Lung (tissue), 12 donors: ENCODE measurements around the gene MAP4K3. TPM values are rescaled to one million over a fixed set of nuclear protein-coding genes. Genes with fewer than 3 reads are reported as not detected.

ENCODE experiments used
- ATAC-seq: fragments of 200-7000 bp; cut with Tn5 transposase; one replicate; pipeline ENCODE4 v1.9.1; 2020; ENCODE audit warnings: moderate number of reproducible peaks; ENCODE audit not compliant: insufficient read depth, low FRiP score
- DNase-seq, 3 donors: peaks; one replicate each; pipeline ENCODE4 v3.0.0-alpha.2; 2013 to 2017
- H3K27ac ChIP-seq, 2 donors: one replicate each; pipeline ENCODE4 v1.5.1; 2013; ENCODE audit warnings: mild to moderate bottlenecking in 2 of 2, moderate library complexity in 2 of 2, control low read depth in 1 of 2, inconsistent platforms in 1 of 2, low read depth in 1 of 2, low read length in 1 of 2
- H3K27me3 ChIP-seq, 3 donors: one replicate each; pipeline ENCODE4 v1.5.1; 2013; ENCODE audit warnings: low read length in 2 of 3; ENCODE audit not compliant: control insufficient read depth in 3 of 3, insufficient read depth in 3 of 3
- H3K36me3 ChIP-seq, 4 donors: one replicate each; pipeline ENCODE4 v1.5.1; 2013; ENCODE audit warnings: low read length in 4 of 4, mild to moderate bottlenecking in 1 of 4, moderate library complexity in 1 of 4; ENCODE audit not compliant: control insufficient read depth in 4 of 4, insufficient read depth in 4 of 4
- H3K4me1 ChIP-seq, 5 donors: one replicate each; pipeline ENCODE4 v1.5.1; 2013; ENCODE audit warnings: low read length in 5 of 5, mild to moderate bottlenecking in 2 of 5, moderate library complexity in 1 of 5; ENCODE audit not compliant: control insufficient read depth in 5 of 5, insufficient read depth in 5 of 5
- H3K4me3 ChIP-seq: one replicate; pipeline ENCODE4 v1.5.1; 2013; ENCODE audit warnings: mild to moderate bottlenecking, control low read depth, moderate library complexity
- H3K9ac ChIP-seq, 2 donors: one replicate each; pipeline ENCODE4 v1.5.1; 2013; ENCODE audit warnings: low read length in 2 of 2, control low read depth in 1 of 2; ENCODE audit not compliant: insufficient read depth in 1 of 2
- H3K9me3 ChIP-seq, 4 donors: one replicate each; pipeline ENCODE4 v1.5.1; 2013; ENCODE audit warnings: low read length in 3 of 4, mild to moderate bottlenecking in 1 of 4, moderate library complexity in 1 of 4; ENCODE audit not compliant: control insufficient read depth in 4 of 4, insufficient read depth in 3 of 4
- CTCF ChIP-seq: IDR thresholded peaks from 2 replicates; pipeline ENCODE4 v1.5.1; 2012; ENCODE audit warnings: mild to moderate bottlenecking; ENCODE audit errors: control extremely low read depth, extremely low read depth
- WGBS, 2 donors: extraction: QIAGEN DNeasy Blood & Tissue Kit; methylation state at CpG; one replicate each; pipeline ENCODE4 v1.1.7; 2013; 5-methylcytosine and 5-hydroxymethylcytosine counted together
- polyA plus RNA-seq, 2 donors: library from polyadenylated mRNA; stranded (reverse); fragments of 200-250 nt; gene quantifications; one replicate each; pipeline ENCODE4 v1.2.1, GENCODE V29; 2013
- total RNA-seq, 2 donors: library from RNA; depleted of rRNA in 1 of 2; stranded (reverse); fragments of >200 nt in 1 of 2; gene quantifications; one replicate each; pipeline ENCODE4 v1.2.1, GENCODE V29; 2014 to 2021
- donor health status: control.
- donor health status: control.
- donor health status: Bipolar disorder and iron deficiency.
- donor health status: healthy.
- donor health status: DM: yes; HTN: yes; CAD: no.

MAP4K3 gene
- total and polyA plus RNA-seq, 4 donors, result 9.9 to 97.9 (median 27.1) TPM

GRCh38 chr2:39380525-39381150, 56.4 kb downstream of the MAP4K3 start:
- WGBS, 2 donors, result 42 to 65% methylated on average over 2 of the region's 2 CpGs

GRCh38 chr2:39379643-39380524, 57.2 kb downstream of the MAP4K3 start:
- peaks cover 0 to 25% (median 2%) of the 10 kb centered on the region in 5 donors for H3K4me1 ChIP-seq
- H3K27me3 ChIP-seq, result no peaks in the 10 kb centered on the region
- H3K27ac ChIP-seq, result peak overlapping the region in 1 of 2 donors; percentile 77
- H3K4me3 ChIP-seq, result no peak overlapping the region
- no peaks in the 10 kb centered on the region for H3K9me3 ChIP-seq
- peaks cover 1 to 11% (median 4%) of the 10 kb centered on the region in 4 donors for H3K36me3 ChIP-seq
- DNase-seq (peak in 2 of 3 donors; percentile 83 to 86), ATAC-seq (peak; percentile 82)
- peak; percentile 29 for TF ChIP-seq CTCF
- H3K9ac ChIP-seq, result no peak overlapping the region

More at GRCh38 chr2:39380525-39381150, 56.4 kb downstream of the MAP4K3 start:
- peak overlapping the region in 1 of 2 donors; percentile 70 for H3K27ac ChIP-seq
- TF ChIP-seq CTCF, result no peak
- H3K4me3 ChIP-seq, result no peak overlapping the region
- DNase-seq (peak in 1 of 3 donors; percentile 26), ATAC-seq (no peak)
- no peaks in the 10 kb centered on the region for H3K27me3 ChIP-seq
- H3K9ac ChIP-seq, result no peak overlapping the region
- H3K36me3 ChIP-seq, result peaks cover 0 to 5% (median 2%) of the 10 kb centered on the region in 4 donors
- peaks cover 0 to 25% (median 2%) of the 10 kb centered on the region in 5 donors for H3K4me1 ChIP-seq
- H3K9me3 ChIP-seq, result no peaks in the 10 kb centered on the region

- H3K4me3 ChIP-seq, result no peak overlapping the region
- peaks cover 1 to 11% (median 4%) of the 10 kb centered on the region in 4 donors for H3K36me3 ChIP-seq
- peak overlapping the region in 1 of 2 donors; percentile 33 for H3K27ac ChIP-seq
- no peak overlapping the region for H3K9ac ChIP-seq
- no peaks in the 10 kb centered on the region for H3K27me3 ChIP-seq
- H3K4me1 ChIP-seq, result peaks cover 0 to 25% (median 2%) of the 10 kb centered on the region in 5 donors
- 46 to 81% methylated on average over 1 of the region's 1 CpG for WGBS, 2 donors
- DNase-seq, result no peak
- H3K9me3 ChIP-seq, result no peaks in the 10 kb centered on the region
- no peak for TF ChIP-seq CTCF
- ATAC-seq, result no peak
Observed at GRCh38 chr2:39378968-39379367, 58.1 kb downstream of the MAP4K3 start.
